Trophoblast cell (in vitro differentiated cells and primary cell): ENCODE results near the gene ZNF860.

Experiments
- DNase-seq, 2 donors: peaks; one replicate each; pipeline ENCODE4 v3.0.0-alpha.2; 2016
- H2AFZ ChIP-seq: 2 replicates; pipeline ENCODE4 v1.6.1; 2013; ENCODE audit warnings: low read length, moderate library complexity, mild to moderate bottlenecking; ENCODE audit not compliant: insufficient read depth, poor library complexity
- H2AK5ac ChIP-seq: 2 replicates; pipeline ENCODE4 v1.6.1; 2013; ENCODE audit warnings: mild to moderate bottlenecking, low read length
- H2BK120ac ChIP-seq: 2 replicates; pipeline ENCODE4 v1.6.1; 2013; ENCODE audit warnings: low read length, mild to moderate bottlenecking, moderate library complexity; ENCODE audit not compliant: insufficient read depth, poor library complexity
- H2BK12ac ChIP-seq: 2 replicates; pipeline ENCODE4 v1.6.1; 2013; ENCODE audit warnings: mild to moderate bottlenecking, low read length, moderate library complexity
- H2BK5ac ChIP-seq: 2 replicates; pipeline ENCODE4 v1.6.1; 2013; ENCODE audit warnings: low read length, low read depth, moderate library complexity, mild to moderate bottlenecking; ENCODE audit not compliant: poor library complexity
- H3K14ac ChIP-seq: 2 replicates; pipeline ENCODE4 v1.6.1; 2013; ENCODE audit warnings: mild to moderate bottlenecking, low read length
- H3K18ac ChIP-seq: 2 replicates; pipeline ENCODE4 v1.6.1; 2013; ENCODE audit warnings: mild to moderate bottlenecking, low read length
- H3K23ac ChIP-seq: 2 replicates; pipeline ENCODE4 v1.6.1; 2013; ENCODE audit warnings: low read length
- H3K27ac ChIP-seq: 2 replicates; pipeline ENCODE4 v1.5.1; 2013; ENCODE audit warnings: low read depth, mild to moderate bottlenecking, inconsistent platforms, low read length, moderate library complexity
- H3K27me3 ChIP-seq: 2 replicates; pipeline ENCODE4 v1.6.1; 2013; ENCODE audit warnings: inconsistent platforms, mild to moderate bottlenecking, low read length, moderate library complexity; ENCODE audit not compliant: insufficient read depth
- H3K36me3 ChIP-seq, 2 experiments: 1 replicate in 1 of 2; 2 replicates in 1 of 2; pipeline ENCODE4 v1.6.1; 2013; ENCODE audit warnings: low read length in 2 of 2, mild to moderate bottlenecking in 2 of 2, moderate library complexity in 1 of 2; ENCODE audit not compliant: insufficient read depth in 2 of 2, control insufficient read depth in 1 of 2
- H3K4ac ChIP-seq: 2 replicates; pipeline ENCODE4 v1.6.1; 2013; ENCODE audit warnings: low read depth, mild to moderate bottlenecking, low read length, moderate library complexity
- H3K4me1 ChIP-seq, 2 experiments: 1 replicate in 1 of 2; 2 replicates in 1 of 2; pipeline ENCODE4 v1.6.1; 2013; ENCODE audit warnings: low read length in 2 of 2, mild to moderate bottlenecking in 2 of 2, moderate library complexity in 1 of 2; ENCODE audit not compliant: insufficient read depth in 2 of 2, control insufficient read depth in 1 of 2
- H3K4me2 ChIP-seq: 2 replicates; pipeline ENCODE4 v1.6.1; 2013; ENCODE audit warnings: inconsistent platforms, mild to moderate bottlenecking, low read length, moderate library complexity
- H3K4me3 ChIP-seq: 2 replicates; pipeline ENCODE4 v1.5.1; 2013; ENCODE audit warnings: mild to moderate bottlenecking, low read depth, low read length, inconsistent platforms
- H3K79me1 ChIP-seq: one replicate; pipeline ENCODE4 v1.6.1; 2013; ENCODE audit warnings: low read length
- H3K79me2 ChIP-seq: 2 replicates; pipeline ENCODE4 v1.6.1; 2013; ENCODE audit warnings: low read length, mild to moderate bottlenecking; ENCODE audit not compliant: control insufficient read depth, insufficient read depth, poor library complexity
- H3K9ac ChIP-seq: 2 replicates; pipeline ENCODE4 v1.6.1; 2013; ENCODE audit warnings: mild to moderate bottlenecking, low read length
- H3K9me3 ChIP-seq: 2 replicates; pipeline ENCODE4 v1.6.1; 2013; ENCODE audit warnings: low read depth, mild to moderate bottlenecking, control low read depth, inconsistent platforms, low read length; ENCODE audit not compliant: insufficient read depth
- H4K12ac ChIP-seq: 2 replicates; pipeline ENCODE4 v1.6.1; 2013; ENCODE audit warnings: low read depth, mild to moderate bottlenecking, low read length, moderate library complexity
- H4K8ac ChIP-seq: 2 replicates; pipeline ENCODE4 v1.6.1; 2013; ENCODE audit warnings: low read depth, mild to moderate bottlenecking, low read length, moderate library complexity
- H4K91ac ChIP-seq: one replicate; pipeline ENCODE4 v1.6.1; 2013; ENCODE audit warnings: low read depth, mild to moderate bottlenecking, low read length, moderate library complexity
- WGBS: extraction: QIAGEN DNeasy Blood & Tissue Kit; methylation state at CpG from one replicate; pipeline ENCODE4 v1.1.7; 2013; ENCODE audit warnings: missing lambda C conversion rate; ENCODE audit not compliant: insufficient read length, insufficient coverage; ENCODE audit errors: extremely low coverage; 5-methylcytosine and 5-hydroxymethylcytosine counted together

ZNF860 gene

GRCh38 chr3:32003380-32003779 lies 21.8 kb downstream of the ZNF860 start:
- H3K23ac ChIP-seq = no peak overlapping the region
- H2AFZ ChIP-seq = no peak overlapping the region
- H3K9me3 ChIP-seq = no peaks in the 10 kb centered on the region
- H2AK5ac ChIP-seq = no peak overlapping the region
- no peaks in the 10 kb centered on the region for H3K36me3 ChIP-seq
- H3K9ac ChIP-seq = no peak overlapping the region
- peaks cover 3 to 16% of the 10 kb centered on the region in 2 experiments for H3K4me1 ChIP-seq
- no peak overlapping the region for H3K4me2 ChIP-seq
- no peak overlapping the region for H2BK120ac ChIP-seq
- no peak overlapping the region for H3K18ac ChIP-seq
- no peak overlapping the region for H3K4ac ChIP-seq
- no peak overlapping the region for H4K8ac ChIP-seq
- DNase-seq = no peak
- H3K14ac ChIP-seq = no peak overlapping the region
- WGBS = no CpG with 5 or more reads among the region's 3 CpGs
- H2BK5ac ChIP-seq = no peak overlapping the region
- peak overlapping the region; percentile 1 for H2BK12ac ChIP-seq
- no peaks in the 10 kb centered on the region for H3K79me2 ChIP-seq
- H3K79me1 ChIP-seq = no peaks in the 10 kb centered on the region
- H3K27me3 ChIP-seq = no peaks in the 10 kb centered on the region
- peak overlapping the region; percentile 9 for H4K91ac ChIP-seq
- no peak overlapping the region for H3K27ac ChIP-seq
- H3K4me3 ChIP-seq = no peak overlapping the region
- no peak overlapping the region for H4K12ac ChIP-seq

- WGBS = no CpG with 5 or more reads among the region's 5 CpGs
- no peak overlapping the region for H3K4me3 ChIP-seq
- H3K23ac ChIP-seq = no peak overlapping the region
- no peak overlapping the region for H3K14ac ChIP-seq
- no peak overlapping the region for H3K4ac ChIP-seq
- H3K4me1 ChIP-seq = peaks cover 3 to 16% of the 10 kb centered on the region in 2 experiments
- H3K27me3 ChIP-seq = no peaks in the 10 kb centered on the region
- H3K27ac ChIP-seq = no peak overlapping the region
- no peaks in the 10 kb centered on the region for H3K79me2 ChIP-seq
- no peaks in the 10 kb centered on the region for H3K79me1 ChIP-seq
- no peak overlapping the region for H2BK12ac ChIP-seq
- H3K9ac ChIP-seq = no peak overlapping the region
- no peak overlapping the region for H2BK5ac ChIP-seq
- H3K18ac ChIP-seq = no peak overlapping the region
- no peak overlapping the region for H4K91ac ChIP-seq
- H2AFZ ChIP-seq = no peak overlapping the region
- H4K12ac ChIP-seq = no peak overlapping the region
- H2BK120ac ChIP-seq = no peak overlapping the region
- DNase-seq = peak; percentile 44 to 91
- H3K36me3 ChIP-seq = no peaks in the 10 kb centered on the region
- H3K9me3 ChIP-seq = peaks cover 2% of the 10 kb centered on the region
- no peak overlapping the region for H3K4me2 ChIP-seq
- no peak overlapping the region for H4K8ac ChIP-seq
- no peak overlapping the region for H2AK5ac ChIP-seq
Measured at GRCh38 chr3:32004113-32004765, 22.7 kb downstream of the ZNF860 start.

DNA sequence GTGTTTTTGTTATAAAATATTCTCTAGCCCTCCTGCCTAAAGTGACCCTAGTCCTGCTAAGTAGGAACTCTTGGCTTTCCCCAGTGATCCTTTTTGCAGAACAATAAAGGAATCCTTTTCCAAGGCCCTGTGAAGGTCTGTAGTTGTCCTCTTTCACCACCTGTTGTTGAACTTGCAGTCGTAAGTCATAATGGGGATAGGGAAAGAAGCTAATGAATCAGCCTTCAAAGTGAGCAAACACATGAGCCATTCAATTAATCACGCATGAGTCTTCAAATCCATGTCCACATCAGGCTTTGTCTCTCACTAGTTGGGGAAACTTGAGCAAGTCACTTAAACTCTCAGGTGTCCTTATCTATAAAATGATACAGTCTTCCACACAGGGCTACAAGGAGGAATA lies 27.6 kb downstream of the ZNF860 start:
- WGBS = no CpG with 5 or more reads among the region's 2 CpGs

GRCh38 chr3:32009957-32010356 lies 28.4 kb downstream of the ZNF860 start:
- Histone ChIP-seq H3K27me3 (no peaks in the 10 kb centered on the region), H2AFZ (no peak overlapping the region), H4K8ac (no peak overlapping the region), H3K23ac (no peak overlapping the region), H2BK5ac (no peak overlapping the region), H3K18ac (no peak overlapping the region), H3K9me3 (peaks cover 6% of the 10 kb centered on the region), H3K4ac (no peak overlapping the region), H3K79me2 (no peaks in the 10 kb centered on the region), H2BK120ac (no peak overlapping the region), H3K36me3 (no peaks in the 10 kb centered on the region), H3K4me3 (no peak overlapping the region), H2AK5ac (no peak overlapping the region), H3K27ac (no peak overlapping the region), H2BK12ac (no peak overlapping the region), H4K12ac (no peak overlapping the region), H3K14ac (no peak overlapping the region), H3K4me1 (no peaks in the 10 kb centered on the region), H3K79me1 (no peaks in the 10 kb centered on the region), H4K91ac (no peak overlapping the region), H3K4me2 (no peak overlapping the region), H3K9ac (no peak overlapping the region)
- DNase-seq = no peak
- WGBS = no CpG with 5 or more reads among the region's 2 CpGs

More for the DNA sequence above, 27.6 kb downstream of the ZNF860 start:
- Histone ChIP-seq H3K4me3 (no peak overlapping the region), H3K18ac (no peak overlapping the region), H3K14ac (no peak overlapping the region), H3K27me3 (no peaks in the 10 kb centered on the region), H2BK12ac (no peak overlapping the region), H4K12ac (no peak overlapping the region), H3K79me1 (no peaks in the 10 kb centered on the region), H3K4ac (no peak overlapping the region), H3K23ac (no peak overlapping the region), H3K27ac (no peak overlapping the region), H4K91ac (no peak overlapping the region), H2AFZ (no peak overlapping the region), H4K8ac (no peak overlapping the region), H3K9me3 (peaks cover 6% of the 10 kb centered on the region), H3K4me2 (no peak overlapping the region), H3K79me2 (no peaks in the 10 kb centered on the region), H2BK5ac (no peak overlapping the region), H2AK5ac (no peak overlapping the region), H3K36me3 (no peaks in the 10 kb centered on the region), H3K4me1 (peaks cover 2% of the 10 kb centered on the region in 2 experiments), H2BK120ac (no peak overlapping the region), H3K9ac (no peak overlapping the region)
- DNase-seq = no peak
